ENCODE data around the gene CFAP70. TPM values are rescaled to one million over a fixed set of nuclear protein-coding genes. Genes with fewer than 3 reads are reported as not detected.

The CFAP70 gene
- polyA plus RNA-seq, 1 donor from 2014 or later, result 5.8 TPM

- Histone ChIP-seq H3F3A (ENCODE audit: insufficient read depth, low read length, poor library complexity, severe bottlenecking) (no peaks in the 10 kb centered on the region), H3K9me2 (ENCODE audit: insufficient read depth, low read length) (no peaks in the 10 kb centered on the region), H3K27me3 (ENCODE audit: insufficient read depth, low read depth, low read length) (no peaks in the 10 kb centered on the region), H3K27ac (ENCODE audit: low read length) (no peak overlapping the region), H3K4me3 (ENCODE audit: low read length) (no peak overlapping the region), H3K4me2 (ENCODE audit: low read length) (no peak overlapping the region), H4K20me1 (ENCODE audit: insufficient read depth) (no peaks in the 10 kb centered on the region), H3K36me3 (ENCODE audit: insufficient read depth, low read length) (no peaks in the 10 kb centered on the region), H2AFZ (ENCODE audit: low read depth, low read length) (no peak overlapping the region), H3K9ac (ENCODE audit: low read length) (no peak overlapping the region), H3K79me2 (replicated peaks; ENCODE audit: insufficient read depth, low read length) (no peaks in the 10 kb centered on the region), H3K9me3 (ENCODE audit: low read length) (no peaks in the 10 kb centered on the region)
- TF ChIP-seq TAF1 (IDR thresholded peaks at IDR 0.05; ENCODE audit: low read depth) (no peak), CTCF (IDR thresholded peaks at IDR 0.05; ENCODE audit: poor library complexity, severe bottlenecking) (no peak), RAD21 (conservative IDR thresholded peaks at IDR 0.05) (no peak), EZH2 (IDR thresholded peaks at IDR 0.05; ENCODE audit: borderline replicate concordance, insufficient read depth, low read length, poor library complexity, severe bottlenecking) (no peak), SMC3 (conservative IDR thresholded peaks at IDR 0.05; ENCODE audit: poor library complexity) (no peak), EP300 (conservative IDR thresholded peaks at IDR 0.05; ENCODE audit: poor library complexity, severe bottlenecking) (no peak), MXI1 (conservative IDR thresholded peaks at IDR 0.05; ENCODE audit: poor library complexity, severe bottlenecking) (no peak)
Measured at GRCh38 chr10:73386583-73386982, 27.9 kb upstream of the CFAP70 start.

- Histone ChIP-seq H3F3A (ENCODE audit: insufficient read depth, low read length, poor library complexity, severe bottlenecking) (no peaks in the 10 kb centered on the region), H3K4me2 (ENCODE audit: low read length) (no peak overlapping the region), H3K4me3 (ENCODE audit: low read length) (no peak overlapping the region), H3K79me2 (replicated peaks; ENCODE audit: insufficient read depth, low read length) (no peaks in the 10 kb centered on the region), H2AFZ (ENCODE audit: low read depth, low read length) (no peak overlapping the region), H3K36me3 (ENCODE audit: insufficient read depth, low read length) (no peaks in the 10 kb centered on the region), H3K27me3 (ENCODE audit: insufficient read depth, low read depth, low read length) (no peaks in the 10 kb centered on the region), H4K20me1 (ENCODE audit: insufficient read depth) (no peaks in the 10 kb centered on the region), H3K9ac (ENCODE audit: low read length) (no peak overlapping the region), H3K9me2 (ENCODE audit: insufficient read depth, low read length) (no peaks in the 10 kb centered on the region), H3K27ac (ENCODE audit: low read length) (no peak overlapping the region), H3K9me3 (ENCODE audit: low read length) (no peaks in the 10 kb centered on the region)
- TF ChIP-seq MXI1 (conservative IDR thresholded peaks at IDR 0.05; ENCODE audit: poor library complexity, severe bottlenecking), result no peak
- TF ChIP-seq RAD21 (conservative IDR thresholded peaks at IDR 0.05), result no peak
Measured at GRCh38 chr10:73379064-73379748, 20.5 kb upstream of the CFAP70 start.

- H3K36me3 ChIP-seq (ENCODE audit: insufficient read depth, low read length), result no peaks in the 10 kb centered on the region
Measured at GRCh38 chr10:73376679-73377078, 18.0 kb upstream of the CFAP70 start.

More at GRCh38 chr10:73376679-73377078, 18.0 kb upstream of the CFAP70 start:
- no peaks in the 10 kb centered on the region for H3K9me3 ChIP-seq (ENCODE audit: low read length)
- no peak overlapping the region for H3K4me3 ChIP-seq (ENCODE audit: low read length)
- H3K79me2 ChIP-seq (replicated peaks; ENCODE audit: insufficient read depth, low read length), result no peaks in the 10 kb centered on the region
- H3K9ac ChIP-seq (ENCODE audit: low read length), result no peak overlapping the region
- no peak overlapping the region for H3K27ac ChIP-seq (ENCODE audit: low read length)
- no peaks in the 10 kb centered on the region for H3K27me3 ChIP-seq (ENCODE audit: insufficient read depth, low read depth, low read length)
- H3F3A ChIP-seq (ENCODE audit: insufficient read depth, low read length, poor library complexity, severe bottlenecking), result no peaks in the 10 kb centered on the region
- H3K9me2 ChIP-seq (ENCODE audit: insufficient read depth, low read length), result no peaks in the 10 kb centered on the region
- no peak overlapping the region for H2AFZ ChIP-seq (ENCODE audit: low read depth, low read length)
- H3K4me2 ChIP-seq (ENCODE audit: low read length), result no peak overlapping the region
- no peak for TF ChIP-seq EP300 (conservative IDR thresholded peaks at IDR 0.05; ENCODE audit: poor library complexity, severe bottlenecking)
- no peak for TF ChIP-seq CTCF (IDR thresholded peaks at IDR 0.05; ENCODE audit: poor library complexity, severe bottlenecking)
- TF ChIP-seq TAF1 (IDR thresholded peaks at IDR 0.05; ENCODE audit: low read depth), result no peak
- no peak for TF ChIP-seq POLR2AphosphoS5 (IDR thresholded peaks at IDR 0.05)
- no peak for TF ChIP-seq RAD21 (conservative IDR thresholded peaks at IDR 0.05)
- TF ChIP-seq MXI1 (conservative IDR thresholded peaks at IDR 0.05; ENCODE audit: poor library complexity, severe bottlenecking), result no peak
- TF ChIP-seq REST (IDR thresholded peaks at IDR 0.05; ENCODE audit: borderline replicate concordance), result no peak
- no peak for TF ChIP-seq SMC3 (conservative IDR thresholded peaks at IDR 0.05; ENCODE audit: poor library complexity)
- TF ChIP-seq EZH2 (IDR thresholded peaks at IDR 0.05; ENCODE audit: borderline replicate concordance, insufficient read depth, low read length, poor library complexity, severe bottlenecking), result no peak
- no peaks in the 10 kb centered on the region for H4K20me1 ChIP-seq (ENCODE audit: insufficient read depth)

All from neural cell (in vitro differentiated cells).